RWPE2 (cell line): ENCODE data around the gene HES2.
"Not testable (repeated sequence)": the region's sequence is repeated elsewhere in the genome, so short reads cannot be mapped to it uniquely, and the experiment has no call there.

Source experiments
- ATAC-seq: fragments of 200-7000 bp; cut with Tn5 transposase; 3 replicates; pipeline ENCODE4 v1.9.1; 2021; ENCODE audit warnings: low read depth
- DNase-seq: peaks from one replicate; pipeline ENCODE4 v3.0.0-alpha.2; 2020; ENCODE audit warnings: low spot score
- H3K27ac ChIP-seq: fragments of 450-650 bp; 2 replicates; pipeline ENCODE4 v1.5.1; 2017; ENCODE audit warnings: mild to moderate bottlenecking; ENCODE audit not compliant: poor library complexity, severe bottlenecking
- H3K27me3 ChIP-seq: fragments of 250-450 bp; sonication (Bioruptor Pico); 2 replicates; pipeline ENCODE4 v1.5.1; 2021; ENCODE audit warnings: mild to moderate bottlenecking, moderate library complexity; ENCODE audit not compliant: insufficient read depth, poor library complexity, severe bottlenecking
- H3K36me3 ChIP-seq: fragments of 250-450 bp; sonication (Bioruptor Pico); 2 replicates; pipeline ENCODE4 v1.5.1; 2020; ENCODE audit warnings: low read depth, mild to moderate bottlenecking, moderate library complexity
- H3K4me1 ChIP-seq: fragments of 250-450 bp; sonication (Bioruptor Pico); 2 replicates; pipeline ENCODE4 v1.5.1; 2021; ENCODE audit warnings: mild to moderate bottlenecking, moderate library complexity; ENCODE audit not compliant: insufficient read depth, poor library complexity, severe bottlenecking
- H3K4me3 ChIP-seq: fragments of 250-450 bp; sonication (Bioruptor Pico); 2 replicates; pipeline ENCODE4 v1.5.1; 2021; ENCODE audit warnings: mild to moderate bottlenecking, moderate library complexity; ENCODE audit not compliant: severe bottlenecking
- H3K9me3 ChIP-seq: fragments of 250-450 bp; sonication (Bioruptor Pico); 2 replicates; pipeline ENCODE4 v1.5.1; 2021; ENCODE audit warnings: mild to moderate bottlenecking, moderate library complexity; ENCODE audit not compliant: severe bottlenecking
- TF ChIP-seq, protein P1 (sequence below): fragments of 450-650 bp; IDR thresholded peaks from one replicate; pipeline ENCODE4 v1.5.1; 2017; ENCODE audit warnings: mild to moderate bottlenecking, moderate library complexity; ENCODE audit not compliant: poor library complexity, severe bottlenecking

Gene HES2

DNA sequence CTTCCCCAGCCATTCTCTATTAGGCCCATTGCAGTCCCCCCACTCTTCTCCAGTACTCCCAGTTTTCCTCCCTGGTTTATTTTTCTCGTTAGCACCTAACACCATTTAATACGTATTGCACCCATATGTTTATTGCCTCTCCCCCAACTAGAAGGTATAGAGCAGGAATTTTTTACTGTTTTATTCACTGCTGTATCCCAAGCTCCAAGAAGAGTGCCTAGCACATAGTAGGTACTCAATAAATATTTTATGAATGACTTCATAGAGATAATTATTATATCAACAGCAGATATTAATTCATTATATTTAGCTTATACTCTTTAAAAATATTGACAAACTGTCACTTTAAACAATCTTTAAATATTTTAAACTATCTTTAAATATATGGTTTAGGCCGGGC, 20.4 kb downstream of the HES2 start:
- Histone ChIP-seq H3K27ac (no peak overlapping the region), H3K36me3 (no peaks in the 10 kb centered on the region), H3K4me1 (peaks cover 3% of the 10 kb centered on the region), H3K9me3 (no peaks in the 10 kb centered on the region), H3K27me3 (no peaks in the 10 kb centered on the region), H3K4me3 (no peak overlapping the region)
- no peak for ATAC-seq
- TF ChIP-seq, protein P1, sequence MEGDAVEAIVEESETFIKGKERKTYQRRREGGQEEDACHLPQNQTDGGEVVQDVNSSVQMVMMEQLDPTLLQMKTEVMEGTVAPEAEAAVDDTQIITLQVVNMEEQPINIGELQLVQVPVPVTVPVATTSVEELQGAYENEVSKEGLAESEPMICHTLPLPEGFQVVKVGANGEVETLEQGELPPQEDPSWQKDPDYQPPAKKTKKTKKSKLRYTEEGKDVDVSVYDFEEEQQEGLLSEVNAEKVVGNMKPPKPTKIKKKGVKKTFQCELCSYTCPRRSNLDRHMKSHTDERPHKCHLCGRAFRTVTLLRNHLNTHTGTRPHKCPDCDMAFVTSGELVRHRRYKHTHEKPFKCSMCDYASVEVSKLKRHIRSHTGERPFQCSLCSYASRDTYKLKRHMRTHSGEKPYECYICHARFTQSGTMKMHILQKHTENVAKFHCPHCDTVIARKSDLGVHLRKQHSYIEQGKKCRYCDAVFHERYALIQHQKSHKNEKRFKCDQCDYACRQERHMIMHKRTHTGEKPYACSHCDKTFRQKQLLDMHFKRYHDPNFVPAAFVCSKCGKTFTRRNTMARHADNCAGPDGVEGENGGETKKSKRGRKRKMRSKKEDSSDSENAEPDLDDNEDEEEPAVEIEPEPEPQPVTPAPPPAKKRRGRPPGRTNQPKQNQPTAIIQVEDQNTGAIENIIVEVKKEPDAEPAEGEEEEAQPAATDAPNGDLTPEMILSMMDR: no peak
- DNase-seq: no peak

DNA sequence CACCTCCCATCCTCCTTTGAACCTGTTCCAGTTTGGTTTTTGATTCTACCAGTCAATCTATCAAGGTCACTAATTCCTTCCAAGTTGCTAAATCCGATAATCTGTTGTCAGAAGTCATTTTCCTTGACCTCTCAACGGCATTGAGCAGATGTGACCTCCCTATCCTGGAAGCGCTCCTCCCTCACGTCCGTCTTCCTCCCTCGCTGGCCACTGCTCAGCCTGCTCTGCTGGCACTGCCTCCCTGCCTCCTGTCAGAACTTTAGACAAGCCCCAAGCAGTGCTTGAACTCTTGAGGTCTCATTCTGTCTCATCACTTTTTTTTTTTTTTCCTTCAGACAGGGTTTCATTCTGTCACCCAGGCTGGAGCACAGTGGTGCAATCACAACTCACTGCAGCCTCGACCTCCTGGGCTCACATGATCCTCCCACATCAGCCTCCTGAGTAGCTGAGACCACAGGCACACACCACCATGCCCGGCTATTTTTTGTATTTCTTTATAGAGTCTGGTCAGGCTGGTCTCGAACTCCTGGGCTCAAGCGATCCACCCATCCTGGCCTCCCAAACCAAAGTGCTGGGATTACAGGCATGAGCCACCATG, 21.8 kb downstream of the HES2 start:
- H3K36me3 ChIP-seq: no peaks in the 10 kb centered on the region
- no peak overlapping the region for H3K4me3 ChIP-seq
- H3K27ac ChIP-seq: no peak overlapping the region
- H3K4me1 ChIP-seq: peaks cover 3% of the 10 kb centered on the region
- H3K9me3 ChIP-seq: no peaks in the 10 kb centered on the region
- H3K27me3 ChIP-seq: no peaks in the 10 kb centered on the region
- ATAC-seq (no peak), DNase-seq (no peak)
- TF ChIP-seq, protein P1: no peak

DNA sequence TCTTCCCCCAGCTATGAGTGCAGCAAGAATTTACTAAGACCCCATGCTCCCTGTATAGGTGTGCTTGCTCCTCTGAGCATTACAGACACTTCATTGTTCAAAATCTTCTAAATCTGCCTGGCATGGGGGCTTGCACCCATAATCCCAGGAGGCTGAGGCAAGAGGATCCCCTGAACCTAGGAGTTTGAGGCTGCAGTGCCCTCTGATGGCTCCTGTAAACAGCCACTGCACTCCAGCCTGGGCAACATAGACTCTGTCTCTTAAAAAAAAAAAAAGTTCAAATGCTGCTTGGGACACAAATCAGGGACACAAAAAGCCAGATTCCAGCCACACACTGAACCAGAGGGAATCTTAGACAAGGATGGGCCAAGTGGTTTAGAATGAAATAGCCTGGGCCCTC, 22.7 kb downstream of the HES2 start:
- H3K36me3 ChIP-seq: no peaks in the 10 kb centered on the region

GRCh38 chr1:6395781-6396244, 23.9 kb downstream of the HES2 start:
- H3K27me3 ChIP-seq, ATAC-seq, H3K27ac ChIP-seq, H3K4me3 ChIP-seq, H3K4me1 ChIP-seq, H3K9me3 ChIP-seq, H3K36me3 ChIP-seq, DNase-seq: not testable (repeated sequence)

More for the DNA sequence above, 22.7 kb downstream of the HES2 start:
- peaks cover 3% of the 10 kb centered on the region for H3K4me1 ChIP-seq
- H3K9me3 ChIP-seq: no peaks in the 10 kb centered on the region
- no peak overlapping the region for H3K4me3 ChIP-seq
- no peaks in the 10 kb centered on the region for H3K27me3 ChIP-seq
- no peak for ATAC-seq
- TF ChIP-seq, protein P1: peak; percentile 56
- no peak overlapping the region for H3K27ac ChIP-seq
- no peak for DNase-seq

- not testable (repeated sequence) for H3K9me3 ChIP-seq, H3K27me3 ChIP-seq, ATAC-seq, H3K4me1 ChIP-seq, H3K27ac ChIP-seq, H3K36me3 ChIP-seq, H3K4me3 ChIP-seq, DNase-seq
Observed at GRCh38 chr1:6395130-6395529, 24.6 kb downstream of the HES2 start.
